ENCODE data around the gene TTC31. TPM values are rescaled to one million over a fixed set of nuclear protein-coding genes. Genes with fewer than 3 reads are reported as not detected.
A peak's percentile ranks its signal among the peaks of the same experiment; 100 is the strongest.

TTC31 gene
- total RNA-seq, 1 donor from 2014 or later: 35.1 TPM

DNA sequence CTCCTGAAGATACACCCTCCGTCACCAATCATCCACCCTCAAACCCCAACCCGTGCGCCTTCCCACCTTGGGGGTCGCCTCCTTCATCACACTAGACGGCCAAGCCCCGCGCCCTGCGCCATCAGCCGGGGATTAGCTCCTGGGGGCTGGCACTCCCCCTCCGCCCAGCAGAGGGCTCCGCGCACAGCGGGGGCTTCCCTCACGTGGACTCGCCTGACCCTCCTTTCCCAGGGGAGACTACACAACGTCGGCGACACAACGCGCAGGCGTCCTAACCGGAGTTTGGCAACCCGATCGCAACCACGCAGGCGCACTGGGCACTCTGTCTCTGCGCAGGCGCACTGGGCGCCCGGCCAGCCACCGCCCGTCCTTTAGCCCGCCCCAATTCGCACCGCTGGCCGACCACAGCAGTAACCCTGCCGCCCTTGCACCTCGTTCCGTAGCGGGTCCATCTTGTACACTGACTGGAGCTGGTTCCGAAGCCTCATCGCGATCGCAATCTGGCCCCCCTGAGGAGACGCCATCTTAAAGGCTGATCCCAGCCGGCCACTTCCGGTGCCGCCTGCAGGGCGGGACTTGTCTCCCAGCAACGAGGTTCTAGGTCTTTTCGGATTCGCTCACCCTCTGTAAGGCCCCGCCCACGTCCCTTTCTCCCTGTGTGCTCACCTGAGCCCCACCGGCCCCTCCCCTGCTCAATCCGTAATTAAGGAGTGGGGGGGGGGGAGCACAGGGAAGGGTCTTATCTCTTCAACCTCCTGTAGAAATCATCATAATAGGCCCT lies 24.5 kb downstream of the TTC31 start, which contains the start of gene PCGF1:
PCGF1 (minus strand) TSS at position 551 of the 781 bp plus-strand sequence; CDS start at position 524, 27 bp downstream.
- peak within 1 kb of the TSS; percentile 100 for H3K27ac Mint-ChIP-seq
- peaks cover 41% of the 10 kb centered on the region for H3K36me3 Mint-ChIP-seq (ENCODE audit: low read depth)
- peak within 1 kb of the TSS; percentile 97 for H3K4me3 Mint-ChIP-seq (ENCODE audit: low read depth)
- peaks cover 24% of the 10 kb centered on the region for H3K27me3 Mint-ChIP-seq (ENCODE audit: low read depth)
- H3K4me1 Mint-ChIP-seq (ENCODE audit: low read depth): peaks cover 52% of the 10 kb centered on the region
- no peaks in the 10 kb centered on the region for H3K9me3 Mint-ChIP-seq
- peak; percentile 96 for DNase-seq (ENCODE audit: low spot score)
- intact Hi-C loops (cut with micrococcal nuclease): loop anchor here (1.0 kb wide), 2 partner anchors 22 to 49 kb away; partner anchors contain the start of genes AUP1, HTRA2 and WBP1

DNA sequence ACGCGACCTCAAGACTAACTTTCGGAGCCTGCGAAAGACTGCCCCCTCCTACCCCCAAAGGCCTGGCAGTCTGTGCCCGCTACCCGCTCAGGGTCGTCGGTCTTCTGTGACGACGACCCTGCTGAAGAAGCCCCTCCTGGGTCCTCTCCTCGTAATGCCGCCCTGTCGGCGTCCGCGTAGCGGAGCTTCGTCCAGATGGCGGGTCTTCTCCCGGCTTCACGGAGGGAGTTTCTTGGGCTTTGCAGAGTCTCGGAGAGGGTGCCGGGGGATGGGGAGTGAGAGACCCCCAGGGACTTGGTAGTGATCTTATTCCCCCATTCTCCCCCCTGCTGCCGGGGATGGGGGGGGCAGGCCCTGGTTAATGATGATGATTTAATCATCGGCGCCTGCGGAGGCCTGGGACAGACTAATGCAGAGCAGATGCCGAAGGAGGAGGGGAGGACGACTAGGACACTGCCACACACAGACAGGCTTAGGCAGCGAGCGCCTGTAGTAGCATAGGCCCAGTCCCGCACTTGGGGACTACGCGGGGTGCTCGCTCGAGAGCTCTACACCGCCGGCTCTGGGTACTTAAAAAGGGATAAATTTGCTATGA lies 25.1 kb downstream of the TTC31 start:
- peaks cover 25% of the 10 kb centered on the region for H3K27me3 Mint-ChIP-seq (ENCODE audit: low read depth)
- H3K36me3 Mint-ChIP-seq (ENCODE audit: low read depth): peaks cover 36% of the 10 kb centered on the region
- no peaks in the 10 kb centered on the region for H3K9me3 Mint-ChIP-seq
- H3K4me3 Mint-ChIP-seq (ENCODE audit: low read depth): peak overlapping the region; percentile 97
- intact Hi-C loops (cut with micrococcal nuclease): loop anchor here (1.0 kb wide), 2 partner anchors 21 to 50 kb away; partner anchors contain the start of genes AUP1, HTRA2 and WBP1
- H3K27ac Mint-ChIP-seq: peak overlapping the region; percentile 100
- peaks cover 47% of the 10 kb centered on the region for H3K4me1 Mint-ChIP-seq (ENCODE audit: low read depth)
- DNase-seq (ENCODE audit: low spot score): no peak

DNA sequence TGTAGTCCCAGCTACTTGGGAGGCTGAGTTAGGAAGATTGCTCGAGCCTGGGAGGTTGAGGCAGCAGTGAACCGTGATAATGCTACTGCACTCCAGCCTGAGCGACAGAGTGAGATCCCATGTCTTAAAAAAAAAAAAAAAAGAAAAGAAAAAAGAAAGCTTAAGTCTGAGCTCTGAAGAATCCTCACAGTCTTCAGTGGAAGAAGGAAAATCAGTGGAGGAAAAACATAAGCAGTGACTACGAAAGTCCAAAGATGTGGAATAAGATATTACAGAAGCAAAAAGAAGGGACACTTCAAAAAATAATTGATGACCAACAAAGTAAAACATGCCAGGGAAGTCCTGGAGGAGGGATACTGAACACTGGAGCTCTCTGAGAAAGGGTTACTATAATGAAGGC lies 27.4 kb downstream of the TTC31 start:
- H3K4me1 Mint-ChIP-seq (ENCODE audit: low read depth): peaks cover 35% of the 10 kb centered on the region
- intact Hi-C loops (cut with micrococcal nuclease): no loop called here
- DNase-seq (ENCODE audit: low spot score): no peak

DNA sequence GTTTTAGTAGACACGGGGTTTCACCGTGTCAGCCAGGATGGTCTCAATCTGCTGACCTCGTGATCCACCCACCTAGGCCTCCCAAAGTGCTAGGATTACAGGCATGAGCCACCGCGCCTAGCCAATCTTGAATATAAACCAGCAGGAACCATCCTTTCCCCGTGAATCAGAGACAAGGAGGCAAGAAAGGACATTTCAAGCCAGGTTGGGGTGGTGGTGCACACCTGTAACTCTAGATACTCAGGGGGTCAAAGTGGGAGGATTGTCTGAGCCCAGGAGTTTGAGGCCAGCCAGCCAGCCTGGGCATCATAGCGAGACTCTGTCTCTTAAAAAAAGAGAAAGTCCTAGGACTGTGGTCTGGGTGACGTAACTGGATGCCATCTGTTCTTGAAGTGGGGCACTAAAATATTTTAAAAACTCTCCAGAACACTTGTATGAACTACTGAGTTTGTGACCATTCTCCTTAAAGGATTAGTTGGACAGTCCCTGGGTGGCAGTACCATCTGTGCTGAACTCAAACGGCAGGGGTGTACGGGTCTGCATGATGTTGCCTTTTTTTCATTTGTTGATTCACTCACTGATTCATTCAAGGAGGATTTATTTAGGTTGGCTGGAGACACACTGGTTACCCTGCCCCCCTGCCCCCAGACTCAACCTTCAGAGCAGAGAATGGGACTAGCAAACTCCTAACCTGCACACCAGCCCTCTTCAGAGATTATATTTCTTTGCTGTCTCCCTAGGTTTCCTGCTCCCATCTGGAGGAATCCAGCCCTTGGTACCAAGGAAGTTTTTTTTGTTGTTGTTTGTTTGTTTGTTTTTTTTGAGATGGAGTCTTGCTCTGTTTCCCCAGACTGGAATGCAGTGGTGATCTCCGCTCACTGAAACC lies 28.5 kb downstream of the TTC31 start:
- Mint-ChIP-seq H3K36me3 (ENCODE audit: low read depth) (peaks cover 19% of the 10 kb centered on the region), H3K27me3 (ENCODE audit: low read depth) (peaks cover 37% of the 10 kb centered on the region), H3K9me3 (no peaks in the 10 kb centered on the region), H3K4me3 (ENCODE audit: low read depth) (no peak overlapping the region), H3K27ac (no peak overlapping the region), H3K4me1 (ENCODE audit: low read depth) (peaks cover 35% of the 10 kb centered on the region)
- no peak for DNase-seq (ENCODE audit: low spot score)
- intact Hi-C loops (cut with micrococcal nuclease): no loop called here

More for the DNA sequence above, 27.4 kb downstream of the TTC31 start:
- H3K27ac Mint-ChIP-seq: no peak overlapping the region
- no peaks in the 10 kb centered on the region for H3K9me3 Mint-ChIP-seq
- H3K36me3 Mint-ChIP-seq (ENCODE audit: low read depth): peaks cover 22% of the 10 kb centered on the region
- peaks cover 33% of the 10 kb centered on the region for H3K27me3 Mint-ChIP-seq (ENCODE audit: low read depth)
- no peak overlapping the region for H3K4me3 Mint-ChIP-seq (ENCODE audit: low read depth)

DNA sequence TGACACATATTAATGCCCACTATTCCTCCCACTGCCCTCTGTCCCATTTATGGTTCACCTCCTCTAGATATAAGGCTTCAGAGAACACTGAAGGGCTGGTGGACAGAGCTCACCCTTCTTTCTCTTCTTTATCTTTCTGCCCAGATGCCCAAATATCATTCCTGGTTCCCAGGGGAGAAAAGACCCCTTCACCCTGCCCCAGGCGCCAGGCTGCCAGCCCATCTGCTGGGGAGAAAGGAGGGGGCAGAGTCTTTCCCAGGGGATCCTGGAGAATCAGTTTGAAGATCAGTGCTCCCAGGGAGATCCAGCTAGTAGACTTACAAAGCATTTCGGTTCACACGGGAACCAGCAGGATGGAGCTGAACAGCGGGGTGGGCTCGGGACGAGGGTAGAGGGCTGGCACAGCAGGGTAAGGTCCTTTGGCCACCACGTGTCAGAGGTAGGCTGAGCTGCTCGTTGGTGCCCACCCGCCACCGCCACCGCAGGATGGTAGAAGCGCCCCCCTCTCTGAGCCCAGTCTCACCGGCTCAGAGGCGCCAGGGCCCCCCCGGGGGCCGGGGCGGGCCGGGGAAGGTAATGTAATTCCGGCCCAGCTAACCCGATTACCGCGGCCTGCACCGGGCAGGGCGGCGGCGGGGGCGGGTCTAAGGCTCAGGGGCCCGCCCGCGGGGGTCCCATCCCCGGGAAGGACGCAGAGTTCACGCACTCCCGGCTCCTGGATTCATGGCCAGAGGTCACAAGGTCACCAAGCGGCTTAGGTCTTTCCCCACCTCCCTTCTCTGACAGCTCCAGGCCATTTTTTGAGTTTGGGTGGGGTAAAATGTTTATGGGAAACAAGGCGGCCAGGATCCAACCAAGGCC lies 30.1 kb downstream of the TTC31 start:
- peak overlapping the region; percentile 51 for H3K4me3 Mint-ChIP-seq (ENCODE audit: low read depth)
- H3K27me3 Mint-ChIP-seq (ENCODE audit: low read depth): peaks cover 50% of the 10 kb centered on the region
- peaks cover 14% of the 10 kb centered on the region for H3K36me3 Mint-ChIP-seq (ENCODE audit: low read depth)
- peaks cover 31% of the 10 kb centered on the region for H3K4me1 Mint-ChIP-seq (ENCODE audit: low read depth)
- no peak overlapping the region for H3K27ac Mint-ChIP-seq
- H3K9me3 Mint-ChIP-seq: no peaks in the 10 kb centered on the region
- intact Hi-C loops (cut with micrococcal nuclease): no loop called here
- no peak for DNase-seq (ENCODE audit: low spot score)

DNA sequence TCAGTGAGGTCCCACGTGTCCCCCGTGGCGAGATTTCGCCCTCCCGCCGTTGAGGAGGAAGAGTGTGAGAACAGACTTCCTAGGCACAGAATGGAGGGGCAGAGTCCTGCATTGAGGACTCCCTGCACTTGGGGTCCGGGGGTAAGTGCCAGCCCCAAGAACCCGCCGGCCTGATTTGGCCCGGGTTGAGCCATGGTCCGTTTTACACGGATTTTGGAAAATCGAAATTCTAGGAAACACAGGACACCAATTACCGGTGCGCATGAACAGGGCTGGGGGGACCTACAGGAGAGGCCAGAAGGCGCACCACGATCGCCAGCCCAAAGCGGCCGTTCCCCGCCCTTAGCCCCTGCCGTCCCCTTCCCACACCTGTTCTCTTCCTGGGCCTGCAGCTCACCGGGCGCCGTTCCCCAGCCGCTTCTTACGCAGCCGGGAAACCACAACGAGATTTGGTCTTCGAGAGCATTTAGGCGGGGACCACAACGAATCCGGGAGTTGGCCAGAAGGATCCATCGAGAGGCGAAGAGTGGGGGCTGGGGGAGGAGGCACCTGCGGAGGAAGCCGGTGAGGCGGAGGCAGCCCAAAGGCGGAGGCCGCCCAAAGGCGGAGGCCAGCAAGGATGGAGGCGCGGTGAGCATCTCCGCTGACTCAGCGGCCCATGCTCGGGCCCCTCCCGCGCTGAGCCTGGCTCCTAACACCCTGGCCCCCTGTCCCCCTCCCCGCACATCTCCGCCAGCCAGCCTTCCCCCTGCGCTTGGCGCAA lies 30.9 kb downstream of the TTC31 start:
- Mint-ChIP-seq H3K4me3 (ENCODE audit: low read depth) (peak overlapping the region; percentile 51), H3K4me1 (ENCODE audit: low read depth) (peaks cover 25% of the 10 kb centered on the region), H3K36me3 (ENCODE audit: low read depth) (peaks cover 14% of the 10 kb centered on the region), H3K27ac (no peak overlapping the region), H3K27me3 (ENCODE audit: low read depth) (peaks cover 54% of the 10 kb centered on the region), H3K9me3 (no peaks in the 10 kb centered on the region)
- DNase-seq (ENCODE audit: low spot score): no peak
- intact Hi-C loops (cut with micrococcal nuclease): loop anchor here (1.0 to 2.0 kb wide), 2 partner anchors 14 to 15 kb away; partner anchors contain the start of genes AUP1, HTRA2 and LBX2

DNA sequence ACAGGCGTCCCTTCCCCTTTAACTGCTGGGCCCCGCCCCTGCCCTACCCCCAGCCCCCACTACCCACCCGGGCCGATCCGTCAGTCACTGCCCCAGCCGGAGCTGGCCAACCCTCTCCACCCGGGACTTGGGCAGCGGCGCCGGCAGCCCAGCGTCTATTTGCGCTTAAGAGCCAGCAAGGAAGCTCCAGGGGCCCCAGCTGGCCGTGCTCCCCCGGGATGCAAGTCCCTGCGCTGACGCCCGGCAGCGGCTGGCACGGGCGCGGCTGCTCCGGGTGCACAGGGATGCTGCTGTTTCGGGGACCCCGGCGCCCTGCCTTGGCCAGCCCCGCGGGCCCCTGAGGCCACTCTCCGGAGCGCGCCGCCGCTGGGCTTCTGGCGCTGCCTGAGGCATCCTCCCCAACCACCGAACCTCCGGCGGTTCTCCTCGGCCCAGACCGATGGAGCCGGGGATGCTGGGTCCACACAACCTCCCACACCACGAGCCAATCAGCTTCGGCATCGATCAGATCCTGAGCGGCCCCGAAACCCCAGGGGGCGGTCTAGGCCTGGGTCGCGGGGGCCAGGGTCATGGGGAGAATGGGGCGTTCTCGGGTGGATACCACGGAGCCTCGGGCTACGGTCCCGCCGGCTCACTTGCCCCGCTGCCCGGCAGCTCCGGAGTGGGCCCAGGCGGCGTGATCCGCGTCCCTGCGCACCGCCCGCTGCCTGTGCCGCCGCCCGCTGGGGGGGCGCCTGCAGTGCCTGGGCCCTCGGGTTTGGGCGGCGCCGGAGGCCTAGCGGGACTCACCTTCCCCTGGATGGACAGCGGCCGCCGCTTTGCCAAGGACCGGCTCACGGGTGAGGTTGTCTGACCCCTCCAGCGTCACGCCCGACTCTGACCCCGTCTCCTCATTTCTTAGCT lies 31.7 kb downstream of the TTC31 start, which contains the start of gene TLX2:
TLX2 (plus strand) TSS at position 83 of the 903 bp plus-strand sequence; CDS start at position 440, 357 bp downstream.
- H3K4me1 Mint-ChIP-seq (ENCODE audit: low read depth): peaks cover 23% of the 10 kb centered on the region
- no peak for DNase-seq (ENCODE audit: low spot score)
- intact Hi-C loops (cut with micrococcal nuclease): loop anchor here (1.0 to 2.0 kb wide), 2 partner anchors 14 to 15 kb away; partner anchors contain the start of genes AUP1, HTRA2 and LBX2
- peaks cover 14% of the 10 kb centered on the region for H3K36me3 Mint-ChIP-seq (ENCODE audit: low read depth)
- H3K4me3 Mint-ChIP-seq (ENCODE audit: low read depth): peak within 1 kb of the TSS; percentile 77
- peaks cover 59% of the 10 kb centered on the region for H3K27me3 Mint-ChIP-seq (ENCODE audit: low read depth)
- no peak within 1 kb of the TSS for H3K27ac Mint-ChIP-seq
- H3K9me3 Mint-ChIP-seq: no peaks in the 10 kb centered on the region

DNA sequence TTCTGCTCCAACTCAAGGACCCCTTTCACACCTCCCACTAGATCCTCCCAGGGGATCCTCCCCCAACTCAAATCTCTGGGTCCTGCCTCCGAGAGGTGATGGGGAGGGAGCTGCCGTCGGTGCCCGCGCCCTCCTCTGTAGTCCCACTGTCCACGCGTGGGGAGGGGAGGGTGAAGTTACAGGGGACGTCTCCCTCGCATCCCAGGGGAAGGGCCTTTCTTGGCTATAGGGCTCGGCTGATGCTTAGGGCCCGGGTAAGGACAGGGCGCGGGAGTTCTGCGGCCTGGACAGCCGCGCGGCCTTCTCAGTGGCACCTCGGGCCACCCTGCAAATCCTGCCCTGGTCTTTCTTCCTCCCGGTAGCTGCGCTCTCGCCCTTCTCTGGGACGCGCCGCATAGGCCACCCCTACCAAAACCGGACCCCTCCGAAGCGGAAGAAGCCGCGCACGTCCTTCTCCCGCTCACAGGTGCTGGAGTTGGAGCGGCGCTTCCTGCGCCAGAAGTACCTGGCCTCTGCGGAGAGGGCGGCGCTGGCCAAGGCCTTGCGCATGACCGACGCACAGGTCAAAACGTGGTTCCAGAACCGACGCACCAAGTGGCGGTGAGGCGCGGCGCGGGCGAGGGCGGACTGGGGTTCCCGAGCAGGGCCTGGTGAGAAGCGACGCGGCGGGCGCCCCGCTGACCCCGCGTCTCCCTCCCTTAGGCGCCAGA lies 32.5 kb downstream of the TTC31 start:
- H3K27me3 Mint-ChIP-seq (ENCODE audit: low read depth): peaks cover 62% of the 10 kb centered on the region
- H3K36me3 Mint-ChIP-seq (ENCODE audit: low read depth): peaks cover 14% of the 10 kb centered on the region
- no peaks in the 10 kb centered on the region for H3K9me3 Mint-ChIP-seq
- H3K27ac Mint-ChIP-seq: no peak overlapping the region
- no peak for DNase-seq (ENCODE audit: low spot score)
- peaks cover 20% of the 10 kb centered on the region for H3K4me1 Mint-ChIP-seq (ENCODE audit: low read depth)
- H3K4me3 Mint-ChIP-seq (ENCODE audit: low read depth): peak overlapping the region; percentile 77
- intact Hi-C loops (cut with micrococcal nuclease): loop anchor here (2.0 kb wide), 1 partner anchor 13 kb away; the partner anchor contains the start of genes AUP1 and HTRA2

DNA sequence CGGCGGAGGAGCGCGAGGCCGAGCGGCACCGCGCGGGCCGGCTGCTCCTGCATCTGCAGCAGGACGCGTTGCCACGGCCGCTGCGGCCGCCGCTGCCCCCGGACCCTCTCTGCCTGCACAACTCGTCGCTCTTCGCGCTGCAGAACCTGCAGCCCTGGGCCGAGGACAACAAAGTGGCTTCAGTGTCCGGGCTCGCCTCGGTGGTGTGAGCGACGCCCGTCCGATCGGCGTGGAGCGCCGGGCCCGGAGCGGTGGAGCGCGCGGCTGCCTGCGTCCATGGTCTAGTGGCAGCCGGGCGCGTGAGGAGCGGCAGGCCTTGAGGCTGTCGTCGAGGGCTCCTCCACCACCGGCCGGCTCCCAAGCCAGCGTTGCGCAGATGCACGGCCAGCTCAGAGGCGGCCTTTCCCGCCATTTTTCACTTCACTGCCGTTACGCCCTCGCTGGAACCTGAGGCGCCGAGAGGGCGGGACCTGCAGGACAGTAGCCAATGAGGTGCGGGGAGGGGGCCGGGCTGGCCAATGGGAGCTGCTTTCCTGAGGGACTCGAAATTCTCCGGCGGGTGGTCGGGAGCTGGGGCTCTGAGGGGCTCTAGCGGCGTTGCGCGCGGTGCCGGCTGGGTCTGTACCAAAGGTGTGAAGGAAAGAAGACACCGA lies 33.2 kb downstream of the TTC31 start:
- no peak overlapping the region for H3K27ac Mint-ChIP-seq
- intact Hi-C loops (cut with micrococcal nuclease): loop anchor here (2.0 kb wide), 1 partner anchor 13 kb away; the partner anchor contains the start of genes AUP1 and HTRA2
- peak overlapping the region; percentile 68 for H3K4me3 Mint-ChIP-seq (ENCODE audit: low read depth)
- H3K27me3 Mint-ChIP-seq (ENCODE audit: low read depth): peaks cover 60% of the 10 kb centered on the region
- peak; percentile 65 for DNase-seq (ENCODE audit: low spot score)
- no peaks in the 10 kb centered on the region for H3K9me3 Mint-ChIP-seq
- H3K36me3 Mint-ChIP-seq (ENCODE audit: low read depth): peaks cover 14% of the 10 kb centered on the region
- H3K4me1 Mint-ChIP-seq (ENCODE audit: low read depth): peaks cover 15% of the 10 kb centered on the region
